Glomerular endothelial cell (primary cell): Measurements from ENCODE around the gene TF. TPM values are rescaled to one million over a fixed set of nuclear protein-coding genes. Genes with fewer than 3 reads are reported as not detected.
"Not testable (repeated sequence)": the region's sequence is repeated elsewhere in the genome, so short reads cannot be mapped to it uniquely, and the experiment has no call there.

Experiments used
- DNase-seq: peaks from one replicate; pipeline ENCODE4 v3.0.0-alpha.2; 2011; ENCODE audit warnings: low read depth, low spot score; ENCODE audit errors: extremely low read depth
- total RNA-seq: library from RNA; depleted of rRNA; stranded (reverse); fragments of >200 nt; gene quantifications from 2 replicates; pipeline ENCODE4 v1.2.3, GENCODE V29; 2015

The TF gene
- 0.12 and 0.15 TPM in 2 replicates for total RNA-seq

DNA sequence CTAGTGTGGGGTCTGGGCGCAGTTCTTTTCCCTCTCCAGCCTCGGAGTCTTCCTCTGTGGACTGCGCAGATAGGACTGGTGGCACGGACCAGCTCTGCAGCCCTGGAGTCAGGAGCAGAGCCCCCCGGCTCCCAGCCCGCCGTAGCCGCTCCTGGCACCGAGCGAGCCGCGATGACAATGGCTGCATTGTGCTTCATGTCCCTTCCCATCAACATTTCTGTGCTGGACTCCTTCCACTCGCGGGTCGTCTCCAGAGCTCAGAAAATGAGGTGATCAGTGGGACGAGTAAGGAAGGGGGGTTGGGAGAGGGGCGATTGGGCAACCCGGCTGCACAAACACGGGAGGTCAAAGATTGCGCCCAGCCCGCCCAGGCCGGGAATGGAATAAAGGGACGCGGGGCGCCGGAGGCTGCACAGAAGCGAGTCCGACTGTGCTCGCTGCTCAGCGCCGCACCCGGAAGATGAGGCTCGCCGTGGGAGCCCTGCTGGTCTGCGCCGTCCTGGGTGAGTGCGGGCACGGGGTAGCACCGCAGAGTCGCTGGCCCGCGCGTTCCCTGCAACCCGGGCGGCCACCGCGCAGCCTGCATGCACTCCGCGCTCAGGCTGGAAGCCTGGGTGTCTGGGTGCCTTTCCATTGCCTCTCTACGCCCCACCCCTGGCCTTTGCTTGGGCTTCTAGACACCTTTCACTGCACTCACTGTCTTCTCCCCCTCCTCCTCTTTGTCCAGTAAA lies at the start of gene TF:
Gene TF (plus strand): TSS at position 413 of the 731 bp plus-strand sequence. CDS start 48 bp downstream, at position 461.
- DNase-seq = no peak

DNA sequence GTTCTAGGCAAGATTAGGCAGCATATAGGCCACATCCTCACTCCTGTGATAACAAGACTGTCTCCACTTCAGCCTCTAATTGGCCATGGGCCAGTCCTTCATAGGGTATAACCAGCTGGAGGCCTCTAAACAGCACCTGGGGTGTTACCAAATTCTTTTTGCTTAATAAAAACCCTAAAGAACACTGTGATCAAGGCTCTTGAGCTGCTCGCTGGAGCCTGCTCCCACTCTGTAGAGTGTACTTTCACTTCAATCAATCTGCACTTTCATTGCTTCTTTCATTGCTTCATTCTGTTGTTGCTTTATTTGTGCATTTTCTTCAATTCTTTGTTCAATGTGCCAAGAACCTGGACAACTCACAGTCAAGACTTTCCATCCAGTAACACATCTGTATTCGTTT lies 48.2 kb upstream of the TF start:
- no peak for DNase-seq

DNA sequence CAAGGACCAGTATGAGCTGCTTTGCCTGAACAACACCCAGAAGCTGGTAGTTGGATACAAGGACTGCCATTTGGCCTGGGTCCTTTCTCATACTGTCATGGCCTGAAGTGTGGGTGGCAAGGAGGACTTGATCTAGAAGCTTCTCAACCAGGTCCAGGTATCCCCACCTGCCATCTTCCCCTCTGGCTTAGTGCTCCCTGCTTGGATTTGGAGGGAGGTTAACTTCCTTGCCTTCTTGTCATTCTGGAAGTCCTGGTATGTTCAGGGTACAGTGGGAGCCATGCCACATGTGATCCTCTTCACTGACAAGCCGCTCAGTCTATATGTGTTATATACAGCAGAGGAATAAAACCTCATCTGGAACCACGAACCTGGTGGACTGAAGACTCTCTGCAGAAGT lies 46.7 kb upstream of the TF start:
- DNase-seq = no peak

DNA sequence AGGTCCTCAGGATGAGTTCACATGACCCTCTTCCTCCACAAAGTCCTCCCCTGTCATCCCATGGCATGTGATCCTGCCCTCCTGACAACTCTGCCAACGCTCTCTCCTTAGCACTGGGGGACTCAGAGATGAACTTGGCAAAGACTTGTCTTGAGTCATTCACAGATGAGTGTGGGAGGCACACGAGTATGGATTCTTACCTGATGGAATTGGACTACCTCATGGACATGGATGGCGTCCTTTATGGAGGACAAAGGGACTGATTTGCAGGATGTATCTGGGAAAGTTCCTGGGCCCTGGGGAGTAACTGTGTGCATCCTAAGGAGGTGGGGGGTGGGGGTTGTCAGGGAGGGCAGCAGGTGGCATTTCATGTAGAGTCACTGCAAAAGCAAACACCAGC lies 46.3 kb upstream of the TF start:
- no peak for DNase-seq

DNA sequence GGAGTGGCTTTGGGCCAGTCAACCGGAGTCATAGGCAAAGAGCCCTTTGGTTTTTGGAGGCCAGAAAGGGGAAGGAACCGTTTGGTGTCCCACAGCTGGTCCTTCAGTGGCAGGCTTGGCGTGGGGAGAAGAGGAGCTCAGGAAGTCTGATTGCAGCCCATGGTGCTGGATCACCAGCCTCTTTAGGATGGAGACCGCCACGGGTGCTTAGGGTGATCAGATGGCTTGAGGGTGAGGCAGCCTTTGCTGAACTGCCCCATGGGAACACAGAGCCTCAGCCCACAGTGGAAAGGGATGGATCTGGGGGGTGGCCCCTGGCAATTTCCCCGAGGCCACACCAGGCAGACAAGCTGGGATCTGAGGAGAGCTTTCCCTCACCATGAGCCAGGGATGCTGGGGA lies 45.8 kb upstream of the TF start:
- DNase-seq = no peak

DNA sequence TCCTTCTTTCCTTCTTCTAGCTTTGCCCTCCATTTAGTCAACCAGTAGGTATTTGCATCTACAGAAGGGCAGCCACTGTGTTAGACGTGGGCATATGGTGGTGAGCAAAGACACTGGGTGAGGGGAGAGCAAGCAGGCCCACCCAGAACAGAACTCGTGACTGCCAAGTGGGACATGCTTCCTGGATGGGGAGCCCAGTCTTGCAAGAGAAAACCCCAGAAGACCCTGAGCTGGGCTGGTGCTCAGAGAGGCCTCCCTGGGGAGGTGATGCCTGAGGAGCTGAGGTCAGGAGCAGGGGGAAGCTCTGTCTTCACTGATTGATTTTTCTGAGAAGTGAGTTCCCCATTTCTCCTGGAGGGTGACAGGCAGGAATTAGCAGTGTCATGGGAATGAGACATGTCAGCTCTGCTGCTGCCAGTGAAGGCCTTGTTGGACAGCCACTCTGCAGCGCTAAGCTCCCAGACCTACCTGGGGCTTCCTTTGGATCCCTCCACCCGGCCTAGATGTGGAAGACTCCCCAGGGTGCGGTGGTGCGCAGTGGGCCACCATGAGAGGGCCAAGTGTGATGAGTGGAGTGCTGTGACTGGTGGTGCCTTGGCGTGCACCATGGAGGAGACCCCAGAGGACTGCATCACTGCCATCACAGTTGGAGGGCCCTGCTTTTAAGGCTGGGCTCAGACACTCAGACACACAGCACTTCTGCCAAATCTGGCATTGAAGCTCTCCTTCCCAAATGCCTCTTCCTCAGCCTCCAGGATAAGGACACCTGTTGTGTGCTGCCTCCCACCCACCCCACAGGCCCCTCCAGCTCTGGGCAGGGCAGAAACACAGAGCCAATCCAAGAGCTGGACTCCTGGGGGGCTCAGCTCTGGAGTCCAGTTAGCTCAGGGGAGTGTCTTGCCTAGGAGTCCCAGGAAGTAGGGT lies 44.5 kb upstream of the TF start:
- no peak for DNase-seq

DNA sequence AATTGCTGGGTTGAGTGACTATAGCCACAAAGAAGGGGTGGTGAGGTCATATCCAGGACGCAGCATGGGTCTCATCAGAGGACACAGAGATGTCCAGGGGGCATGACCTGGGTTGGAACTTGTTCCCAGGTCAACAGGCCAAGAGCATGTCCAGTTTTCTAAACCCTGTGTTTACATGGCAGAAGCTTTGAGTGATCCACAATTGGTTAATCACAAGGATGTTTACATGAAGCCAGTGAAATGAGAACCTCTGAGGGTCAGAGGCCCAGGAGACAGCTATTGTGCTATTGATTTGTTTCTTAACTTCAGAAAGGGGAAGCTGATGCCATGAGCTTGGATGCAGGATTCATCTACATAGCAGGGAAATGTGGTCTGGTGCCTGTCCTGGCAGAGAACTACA lies 42.3 kb upstream of the TF start:
- no peak for DNase-seq

DNA sequence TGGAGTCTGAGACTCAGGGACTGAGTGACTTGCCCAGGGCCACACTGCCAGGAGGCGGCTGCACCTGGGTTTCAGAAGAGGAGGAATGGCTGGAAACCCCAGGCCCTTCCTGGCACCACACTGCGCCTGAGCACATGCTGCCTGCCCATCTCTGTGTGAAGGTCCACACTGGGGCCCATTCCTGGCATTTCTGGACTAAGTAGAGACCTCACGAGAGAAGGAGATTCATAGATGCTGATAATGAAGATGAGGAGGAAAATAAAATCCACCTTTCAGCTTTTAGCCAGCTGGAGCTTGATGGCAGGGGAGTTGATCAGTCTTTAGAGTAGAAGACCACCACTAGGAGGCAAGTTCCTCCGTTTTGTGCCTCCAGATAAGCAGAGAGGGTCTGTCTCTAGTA lies 40.2 kb upstream of the TF start:
- DNase-seq = no peak

DNA sequence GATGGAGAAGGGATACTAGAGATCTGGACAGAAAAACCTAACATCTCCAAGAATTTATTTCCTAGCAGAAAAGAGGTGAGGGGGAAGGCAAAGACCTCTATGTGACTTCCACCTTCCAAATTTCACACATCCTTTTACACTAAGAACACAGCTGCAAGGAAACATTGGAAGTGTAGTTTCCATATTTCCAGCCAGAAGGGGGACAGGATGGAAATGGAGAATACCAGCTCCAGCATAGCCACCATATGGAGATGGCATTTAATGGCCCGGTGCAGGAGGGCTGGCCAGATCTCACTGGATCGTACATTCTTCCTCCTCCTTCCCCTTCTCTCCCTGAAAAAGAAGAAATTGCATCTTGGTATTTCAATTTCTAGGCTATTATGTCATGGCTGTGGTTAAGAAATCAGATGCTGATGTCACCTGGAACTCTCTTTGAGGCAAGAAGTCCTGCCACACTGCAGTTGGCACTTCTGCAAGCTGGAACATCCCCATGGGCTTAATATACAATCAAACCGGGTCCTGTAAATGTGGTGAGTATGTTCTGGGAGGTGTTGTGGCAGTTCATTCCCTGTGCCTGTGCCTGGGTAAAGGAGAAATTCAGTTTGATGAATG lies 36.9 kb upstream of the TF start:
- no peak for DNase-seq

DNA sequence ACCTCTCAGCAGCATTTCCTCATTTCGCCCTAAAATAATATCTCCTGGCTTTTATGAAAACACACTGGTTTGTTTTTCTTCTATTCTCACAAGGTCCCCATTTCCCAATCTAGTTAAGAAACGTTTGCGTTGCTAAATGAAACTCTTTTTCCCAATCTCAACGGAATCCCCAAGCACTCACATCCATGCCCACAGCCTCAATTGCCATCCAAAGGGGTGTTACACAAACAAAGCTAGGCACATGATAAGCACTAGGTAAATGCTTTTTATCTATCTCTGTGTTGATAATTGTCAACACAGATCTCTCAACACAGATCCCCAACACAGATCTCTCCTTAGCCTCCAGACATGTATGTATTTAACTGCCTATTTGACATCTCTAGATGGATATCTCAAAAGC lies 35.2 kb upstream of the TF start:
- no peak for DNase-seq

DNA sequence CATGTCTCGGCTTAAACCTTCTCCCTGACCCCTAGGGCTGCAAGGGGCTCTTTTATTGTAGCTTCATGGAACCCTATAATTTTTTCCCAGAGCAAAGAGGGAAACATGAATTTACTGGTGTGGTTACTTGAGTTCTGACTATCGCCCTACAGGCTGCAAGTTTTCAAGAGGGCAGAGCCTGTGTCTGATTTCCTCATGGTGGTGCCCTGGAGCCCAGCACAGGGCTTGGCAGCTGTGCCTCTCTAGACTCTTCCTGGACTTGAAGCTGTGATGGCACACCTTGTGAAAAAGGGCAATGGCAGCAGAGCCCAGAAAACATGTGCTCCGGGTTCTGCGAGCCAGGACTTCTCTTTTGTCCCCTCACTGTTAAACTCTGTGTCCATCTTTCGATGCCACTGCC lies 34.2 kb upstream of the TF start:
- no peak for DNase-seq

DNA sequence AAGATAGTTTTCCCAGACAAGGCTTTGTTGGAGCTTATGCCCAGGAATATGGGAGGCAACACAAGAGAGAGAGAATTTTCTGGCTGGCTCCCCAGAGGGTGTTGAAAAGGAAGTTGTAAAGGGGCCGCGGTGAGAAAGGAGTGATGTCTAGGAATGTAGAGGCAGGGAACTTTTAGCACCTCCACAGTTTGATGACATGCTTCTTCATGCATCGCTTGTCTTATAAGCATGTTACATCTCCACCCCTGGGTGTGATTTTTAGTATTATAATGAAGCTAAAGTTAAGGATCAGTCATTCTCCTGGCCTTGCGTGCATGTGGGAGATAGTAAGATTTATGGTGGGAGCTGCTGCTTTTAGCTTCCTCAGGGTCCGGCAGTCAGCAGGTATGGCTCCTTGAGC lies 32.8 kb upstream of the TF start:
- DNase-seq = no peak

DNA sequence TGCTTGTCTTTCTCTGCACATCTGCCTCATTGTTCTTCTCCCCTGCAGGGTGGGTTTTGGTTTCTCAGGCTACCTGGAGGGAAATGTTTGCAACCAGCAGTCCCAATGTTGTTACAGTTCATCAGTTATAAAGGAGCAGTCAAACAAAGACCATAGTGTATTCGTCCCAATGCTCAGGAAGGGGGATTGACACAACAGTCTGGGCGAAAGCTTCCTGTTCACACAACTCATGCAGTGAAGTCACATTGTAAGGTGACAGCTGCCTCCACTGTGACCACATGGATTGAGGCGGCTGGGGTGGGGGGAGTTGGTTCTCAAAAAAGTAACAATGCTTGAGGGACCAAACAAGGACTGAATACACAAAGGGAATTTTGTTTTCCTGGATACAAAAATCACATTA lies 28.8 kb upstream of the TF start:
- DNase-seq = no peak

DNA sequence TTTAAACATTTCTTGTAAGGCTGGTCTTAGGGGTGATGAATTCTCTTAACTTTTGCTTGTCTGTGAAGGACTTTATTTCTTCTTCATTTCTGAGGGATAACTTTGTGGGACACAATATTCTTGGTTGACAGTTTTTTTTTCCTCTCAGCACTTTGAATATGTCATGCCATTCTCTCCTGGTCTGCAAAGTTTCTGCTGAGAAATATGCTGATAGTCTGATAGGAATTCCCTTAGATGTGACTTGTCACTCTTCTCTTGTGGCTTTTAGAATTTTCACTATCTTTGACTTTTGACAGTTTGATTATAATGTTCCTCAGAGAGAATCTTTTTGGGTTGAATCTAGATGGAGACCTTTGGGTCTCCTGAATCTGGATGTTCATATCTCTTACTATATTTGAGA lies 23.3 kb upstream of the TF start:
- no peak for DNase-seq

DNA sequence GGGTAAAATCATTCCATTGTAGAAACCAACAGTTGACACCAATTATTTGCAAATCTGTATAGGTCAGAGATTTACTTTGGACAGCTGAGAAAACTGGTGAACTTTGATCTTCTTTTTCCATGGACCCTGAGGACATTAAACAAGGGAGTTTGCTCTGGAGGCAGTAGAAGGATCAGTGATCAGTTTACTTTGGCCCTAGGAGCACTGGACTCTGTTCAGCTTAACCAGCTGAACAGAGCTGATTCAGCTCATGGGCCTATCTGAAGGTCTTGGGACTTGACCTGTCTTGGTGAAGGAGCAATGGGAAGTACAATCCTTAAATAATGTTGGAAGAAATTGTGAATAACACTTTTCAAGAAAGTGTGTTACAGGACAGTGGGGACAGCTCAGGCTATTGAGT lies 15.2 kb upstream of the TF start:
- no peak for DNase-seq

DNA sequence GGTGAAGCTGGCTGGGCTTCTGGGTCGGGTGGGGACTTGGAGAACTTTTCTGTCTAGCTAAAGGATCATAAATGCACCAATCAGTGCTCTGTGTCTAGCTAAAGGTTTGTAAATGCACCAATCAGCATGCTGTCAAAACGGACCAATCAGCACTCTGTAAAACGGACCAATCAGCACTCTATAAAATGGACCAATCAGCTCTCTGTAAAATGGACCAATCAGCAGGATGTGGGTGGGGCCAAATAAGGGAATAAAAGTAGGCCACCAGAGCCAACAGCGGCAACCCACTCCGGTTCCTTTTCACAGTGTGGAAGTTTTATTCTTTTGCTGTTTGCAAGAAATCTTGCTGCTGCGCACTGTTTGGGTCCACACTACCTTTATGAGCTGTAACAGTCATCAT lies 14.0 kb upstream of the TF start:
- DNase-seq = not testable (repeated sequence)

DNA sequence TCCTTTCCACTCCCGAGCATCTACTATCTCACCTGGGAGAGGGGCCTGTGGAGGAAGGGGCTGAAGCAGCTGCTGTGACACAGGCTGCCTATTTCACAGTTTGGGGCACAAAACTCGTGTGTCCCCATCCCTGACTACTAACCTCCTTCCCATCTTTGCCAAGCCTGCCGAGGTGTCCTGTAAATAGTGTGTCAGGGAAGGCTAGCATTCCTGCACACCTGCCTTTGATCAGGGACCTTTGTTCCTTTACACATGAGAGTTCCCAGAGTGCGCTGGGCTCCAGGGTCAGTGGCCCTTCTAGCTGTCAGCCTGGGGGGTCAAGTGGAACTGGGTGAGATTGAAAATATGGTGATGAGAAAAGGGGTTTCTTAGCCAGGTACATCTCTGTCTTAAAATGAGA lies 13.0 kb upstream of the TF start:
- DNase-seq = no peak

DNA sequence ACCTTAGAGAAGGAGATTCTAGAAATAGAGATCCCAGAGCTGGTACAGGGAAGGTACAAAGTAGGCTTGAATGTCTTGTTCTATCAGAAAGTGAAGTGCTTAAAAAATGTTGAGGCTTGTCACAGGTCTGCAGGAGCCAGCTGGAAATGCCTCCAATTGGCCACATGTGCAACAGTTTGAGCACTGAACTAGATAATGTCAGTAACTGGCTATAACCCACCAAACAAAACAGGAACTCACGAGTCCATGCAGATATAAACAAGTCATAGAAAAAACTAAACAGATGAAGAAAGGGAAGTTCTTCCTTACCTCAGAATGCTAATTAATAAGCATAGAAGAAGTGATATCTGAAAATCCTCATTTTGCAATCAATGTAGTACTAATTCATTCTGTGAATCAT lies 11.9 kb upstream of the TF start:
- no peak for DNase-seq

DNA sequence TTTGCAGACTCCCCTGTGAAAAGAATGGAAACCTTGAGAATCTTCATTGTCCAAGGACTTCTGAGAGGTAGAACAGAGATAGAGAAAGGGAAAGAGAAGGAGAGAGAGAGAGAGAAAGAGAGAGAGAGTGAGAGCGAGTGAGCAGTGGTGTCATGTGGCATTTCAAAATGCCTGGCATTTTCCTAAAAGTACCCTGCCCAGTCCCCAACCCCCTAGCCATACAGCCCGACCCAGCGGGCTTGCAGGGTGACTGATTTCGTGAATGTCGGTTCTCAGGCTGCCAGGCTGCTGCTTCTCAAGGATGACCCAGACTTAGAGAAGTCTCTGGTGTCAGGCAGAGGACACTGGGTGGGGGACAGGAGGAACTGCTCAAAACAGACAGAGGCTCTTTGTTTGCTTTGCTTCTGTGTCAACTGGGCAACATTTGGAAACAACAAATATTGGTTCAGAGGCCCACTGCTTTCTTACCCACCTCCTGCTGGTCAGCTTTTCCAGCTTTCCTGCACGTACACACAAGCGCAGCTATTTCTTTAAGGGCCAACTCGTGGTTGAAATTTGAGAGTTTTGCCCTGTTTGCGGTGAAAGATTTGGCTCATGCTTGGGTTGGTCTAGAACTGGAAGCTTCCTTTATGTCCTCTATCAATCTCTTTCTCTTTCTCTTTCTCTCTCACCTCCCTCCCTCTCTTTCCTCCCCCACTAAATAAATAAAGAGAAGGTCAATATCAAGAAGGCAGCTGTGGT lies 3.7 kb upstream of the TF start:
- DNase-seq = no peak

DNA sequence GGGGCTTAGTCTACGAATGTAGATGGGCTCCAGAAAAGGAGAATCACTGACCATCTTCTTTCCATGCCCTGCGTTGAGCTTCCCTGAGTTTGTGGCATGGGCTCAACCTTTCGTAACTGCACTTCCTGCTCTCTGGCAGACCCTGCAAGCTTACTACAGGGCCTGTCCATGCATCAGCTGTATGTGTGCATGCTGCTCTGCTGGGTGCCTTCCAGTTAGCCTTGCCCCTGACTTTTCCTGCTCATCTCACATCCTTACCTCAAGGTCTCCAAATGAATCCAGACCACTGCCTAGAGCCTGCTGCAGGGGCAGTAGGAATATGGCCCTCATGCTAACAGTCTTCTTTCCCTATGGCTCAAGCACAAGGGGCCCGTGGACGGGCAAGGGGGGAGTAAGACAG lies 2.0 kb upstream of the TF start:
- no peak for DNase-seq

DNA sequence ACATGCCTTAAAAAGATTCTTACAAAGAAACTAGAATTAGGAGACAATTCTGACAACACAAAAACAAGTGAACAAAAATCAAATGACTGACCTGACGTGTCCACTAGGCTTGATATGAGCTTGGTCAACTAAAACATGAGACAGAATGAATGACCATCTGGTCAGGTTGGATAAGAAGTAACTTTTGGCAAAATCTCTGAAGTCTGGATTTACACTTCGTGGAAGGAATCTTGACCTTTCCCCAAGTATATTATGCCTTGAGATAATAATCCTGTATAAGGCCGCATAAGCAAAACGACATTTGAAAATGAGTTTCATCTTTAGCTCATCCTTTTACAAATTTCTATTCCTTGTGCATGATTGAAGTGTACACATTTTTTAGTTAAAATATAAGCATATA lies 1.1 kb upstream of the TF start:
- no peak for DNase-seq
